Caco-2 (cell line): ENCODE data around the gene SRXN1. TPM values are rescaled to one million over a fixed set of nuclear protein-coding genes. Genes with fewer than 3 reads are reported as not detected.

Source experiments
- BruUV-seq: library from RNA; stranded (reverse); fragments of 400-500 nt; replicated peaks from 2 replicates; lab custom pipeline; 2021; lab: Mats Ljungman, UMichigan
- CTCF ChIA-PET: fragments of 300-600 bp; sonication (Branson Sonifier 250); formaldehyde crosslinking; loops from one replicate; lab custom pipeline; 2022; ENCODE audit warnings: antibody characterized with exemption; lab: Charles Lee
- POLR2A ChIA-PET: fragments of 300-600 bp; sonication (Branson Sonifier 250); formaldehyde crosslinking; loops from one replicate; lab custom pipeline; 2022; ENCODE audit warnings: antibody characterized with exemption; lab: Charles Lee
- DNase-seq, 2 experiments: peaks; one replicate each; pipeline versions ENCODE4 v3.0.0 to v3.0.0-alpha.2; 2020 to 2022
- H3K27me3 ChIP-seq: replicated peaks from 2 replicates; pipeline ENCODE4 v1.6.0; 2011; ENCODE audit warnings: low read length; ENCODE audit not compliant: control insufficient read depth, insufficient read depth
- H3K36me3 ChIP-seq: 2 replicates; pipeline ENCODE4 v1.5.1; 2011; ENCODE audit warnings: low read length; ENCODE audit not compliant: control insufficient read depth, insufficient read depth
- H3K4me1 ChIP-seq: fragments of 250-450 bp; sonication (Bioruptor Pico); 2 replicates; pipeline ENCODE4 v1.5.1; 2020; ENCODE audit warnings: mild to moderate bottlenecking
- H3K4me3 ChIP-seq: 2 replicates; pipeline ENCODE4 v1.5.1; 2011; ENCODE audit warnings: low read depth, mild to moderate bottlenecking, control low read depth, low read length
- H3K9me3 ChIP-seq: fragments of 250-450 bp; sonication (Bioruptor Pico); 2 replicates; pipeline ENCODE4 v1.5.1; 2020; ENCODE audit warnings: mild to moderate bottlenecking, moderate library complexity
- H3K27ac Mint-ChIP-seq: one replicate; pipeline ENCODE4 v1.8.0; 2022; ENCODE audit warnings: mixed read lengths; ENCODE audit not compliant: unreplicated experiment
- H3K27me3 Mint-ChIP-seq: one replicate; pipeline ENCODE4 v1.8.0; 2022; ENCODE audit warnings: mixed read lengths; ENCODE audit not compliant: insufficient read depth, unreplicated experiment
- H3K36me3 Mint-ChIP-seq: one replicate; pipeline ENCODE4 v1.8.0; 2022; ENCODE audit warnings: mild to moderate bottlenecking, mixed read lengths; ENCODE audit not compliant: insufficient read depth, unreplicated experiment
- H3K4me1 Mint-ChIP-seq: one replicate; pipeline ENCODE4 v1.8.0; 2022; ENCODE audit warnings: low read depth, mixed read lengths; ENCODE audit not compliant: unreplicated experiment
- H3K4me3 Mint-ChIP-seq: one replicate; pipeline ENCODE4 v1.8.0; 2022; ENCODE audit warnings: mild to moderate bottlenecking, moderate library complexity, mixed read lengths; ENCODE audit not compliant: unreplicated experiment
- H3K9me3 Mint-ChIP-seq: one replicate; pipeline ENCODE4 v1.8.0; 2022; ENCODE audit warnings: mixed read lengths; ENCODE audit not compliant: unreplicated experiment
- intact Hi-C: fragments of 100-400 bp; cut with micrococcal nuclease; formaldehyde crosslinking; loops from one replicate; pipeline ENCODE4 v1.10.0; 2022; ENCODE audit not compliant: unreplicated experiment
- total RNA-seq: library from RNA; stranded (reverse); gene quantifications from 2 replicates; pipeline ENCODE4 v1.2.3, GENCODE V29; 2022
- TF ChIP-seq, protein P1 (sequence below), 2 experiments: fragments of 200-600 bp in 1 of 2; IDR thresholded peaks; 1 replicate in 1 of 2; 2 replicates in 1 of 2; pipeline versions ENCODE4 v1.5.1 to v1.8.0; 2011 to 2022; ENCODE audit warnings: antibody characterized with exemption in 1 of 2, control low read depth in 1 of 2, inconsistent platforms in 1 of 2, low read depth in 1 of 2, low read length in 1 of 2, mild to moderate bottlenecking in 1 of 2, moderate library complexity in 1 of 2; ENCODE audit not compliant: insufficient read depth in 1 of 2, severe bottlenecking in 1 of 2, unreplicated experiment in 1 of 2

The SRXN1 gene
- total RNA-seq, 1 experiment from 2014 or later = 33.7 TPM

DNA sequence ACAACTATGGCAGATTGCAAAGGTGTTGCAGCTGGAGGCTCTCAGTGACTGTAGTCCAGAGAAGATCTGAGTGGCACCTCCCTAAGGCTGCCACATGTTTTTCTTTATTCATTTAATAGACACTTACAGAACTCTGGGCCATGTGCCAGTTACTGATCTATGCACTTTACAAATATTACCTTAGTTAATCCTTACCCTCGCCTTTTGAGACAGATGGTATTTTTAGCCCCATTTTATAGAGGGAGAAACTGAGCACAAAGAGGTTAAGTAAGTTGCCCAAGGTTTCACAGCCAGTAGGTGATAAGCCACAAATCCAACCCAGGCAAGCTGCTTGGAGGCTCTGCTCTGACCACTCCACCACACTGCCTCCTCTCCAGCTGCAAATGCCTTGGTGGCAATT is 29.1 kb upstream of the SRXN1 start:
- intact Hi-C loops = no loop called here
- ChIA-PET CTCF (no interaction called here), POLR2A (no interaction called here)
- Mint-ChIP-seq H3K9me3 (no peaks in the 10 kb centered on the region), H3K27ac (no peak overlapping the region), H3K36me3 (no peaks in the 10 kb centered on the region), H3K27me3 (peaks cover 11% of the 10 kb centered on the region), H3K4me1 (no peaks in the 10 kb centered on the region), H3K4me3 (no peak overlapping the region)
- TF ChIP-seq, protein P1, sequence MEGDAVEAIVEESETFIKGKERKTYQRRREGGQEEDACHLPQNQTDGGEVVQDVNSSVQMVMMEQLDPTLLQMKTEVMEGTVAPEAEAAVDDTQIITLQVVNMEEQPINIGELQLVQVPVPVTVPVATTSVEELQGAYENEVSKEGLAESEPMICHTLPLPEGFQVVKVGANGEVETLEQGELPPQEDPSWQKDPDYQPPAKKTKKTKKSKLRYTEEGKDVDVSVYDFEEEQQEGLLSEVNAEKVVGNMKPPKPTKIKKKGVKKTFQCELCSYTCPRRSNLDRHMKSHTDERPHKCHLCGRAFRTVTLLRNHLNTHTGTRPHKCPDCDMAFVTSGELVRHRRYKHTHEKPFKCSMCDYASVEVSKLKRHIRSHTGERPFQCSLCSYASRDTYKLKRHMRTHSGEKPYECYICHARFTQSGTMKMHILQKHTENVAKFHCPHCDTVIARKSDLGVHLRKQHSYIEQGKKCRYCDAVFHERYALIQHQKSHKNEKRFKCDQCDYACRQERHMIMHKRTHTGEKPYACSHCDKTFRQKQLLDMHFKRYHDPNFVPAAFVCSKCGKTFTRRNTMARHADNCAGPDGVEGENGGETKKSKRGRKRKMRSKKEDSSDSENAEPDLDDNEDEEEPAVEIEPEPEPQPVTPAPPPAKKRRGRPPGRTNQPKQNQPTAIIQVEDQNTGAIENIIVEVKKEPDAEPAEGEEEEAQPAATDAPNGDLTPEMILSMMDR (IDR thresholded peaks at IDR 0.05; ENCODE audit: insufficient read depth in 1 of 2, low read depth in 1 of 2, low read length in 1 of 2, severe bottlenecking in 1 of 2, unreplicated experiment in 1 of 2) = no peak
- no peak overlapping the region for H3K4me3 ChIP-seq
- no peaks in the 10 kb centered on the region for H3K36me3 ChIP-seq
- H3K4me1 ChIP-seq = no peaks in the 10 kb centered on the region
- H3K27me3 ChIP-seq = no peaks in the 10 kb centered on the region; the same call in 1 of the 2 replicates
- DNase-seq = no peak
- no TSS peak for BruUV-seq
- H3K9me3 ChIP-seq = no peaks in the 10 kb centered on the region

DNA sequence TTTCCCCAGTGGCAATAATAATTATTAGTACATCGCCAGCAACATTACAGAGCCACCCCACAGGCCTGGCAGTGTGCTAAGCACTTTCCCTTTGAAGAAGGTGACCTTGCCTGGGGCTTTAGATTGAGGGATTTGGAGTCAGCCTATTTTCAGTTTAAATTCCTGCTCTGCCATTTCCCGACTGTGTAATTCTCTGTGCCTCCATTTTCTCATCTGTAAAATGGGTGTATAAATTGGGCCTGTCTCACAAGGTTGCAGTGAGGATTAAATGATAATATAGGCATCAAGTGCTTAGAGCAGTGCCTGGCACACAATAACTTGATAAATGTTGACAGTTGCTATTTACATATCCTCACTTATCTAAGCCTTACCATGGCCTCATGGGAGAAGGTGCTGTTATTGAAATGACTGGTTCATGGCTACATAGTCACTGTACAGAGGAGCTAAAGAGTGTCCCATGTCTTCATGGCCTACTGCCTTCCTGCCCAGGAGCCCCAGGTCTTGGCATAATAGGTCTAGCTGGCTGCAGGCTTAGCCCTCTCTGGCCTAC is 27.7 kb upstream of the SRXN1 start:
- H3K4me1 Mint-ChIP-seq = peaks cover 6% of the 10 kb centered on the region
- Histone ChIP-seq H3K9me3 (no peaks in the 10 kb centered on the region), H3K27me3 (peaks cover 2% of the 10 kb centered on the region; the same call in 1 of the 2 replicates), H3K4me3 (no peak overlapping the region), H3K36me3 (no peaks in the 10 kb centered on the region), H3K4me1 (peaks cover 4% of the 10 kb centered on the region)
- ChIA-PET POLR2A (no interaction called here), CTCF (no interaction called here)
- intact Hi-C loops = no loop called here
- no peak overlapping the region for H3K27ac Mint-ChIP-seq
- TF ChIP-seq, protein P1 (IDR thresholded peaks at IDR 0.05; ENCODE audit: insufficient read depth in 1 of 2, low read depth in 1 of 2, low read length in 1 of 2, severe bottlenecking in 1 of 2, unreplicated experiment in 1 of 2) = no peak
- H3K4me3 Mint-ChIP-seq = no peak overlapping the region
- no TSS peak for BruUV-seq
- peaks cover 15% of the 10 kb centered on the region for H3K27me3 Mint-ChIP-seq
- no peaks in the 10 kb centered on the region for H3K36me3 Mint-ChIP-seq
- no peaks in the 10 kb centered on the region for H3K9me3 Mint-ChIP-seq
- no peak for DNase-seq

GRCh38 chr20:677957-678356 is 25.0 kb upstream of the SRXN1 start:
- peaks cover 3% of the 10 kb centered on the region; the same call in 1 of the 2 replicates for H3K27me3 ChIP-seq
- H3K27me3 Mint-ChIP-seq = peaks cover 24% of the 10 kb centered on the region
- DNase-seq = no peak

More at GRCh38 chr20:677957-678356, 25.0 kb upstream of the SRXN1 start:
- H3K4me3 Mint-ChIP-seq = no peak overlapping the region
- no peaks in the 10 kb centered on the region for H3K36me3 Mint-ChIP-seq
- H3K36me3 ChIP-seq = no peaks in the 10 kb centered on the region
- no peak overlapping the region for H3K27ac Mint-ChIP-seq
- H3K4me1 ChIP-seq = peaks cover 10% of the 10 kb centered on the region
- intact Hi-C loops = no loop called here
- no TSS peak for BruUV-seq
- no peak overlapping the region for H3K4me3 ChIP-seq
- no peaks in the 10 kb centered on the region for H3K9me3 ChIP-seq
- H3K4me1 Mint-ChIP-seq = peaks cover 7% of the 10 kb centered on the region
- no peaks in the 10 kb centered on the region for H3K9me3 Mint-ChIP-seq
- ChIA-PET POLR2A (no interaction called here), CTCF (no interaction called here)
- TF ChIP-seq, protein P1 (IDR thresholded peaks at IDR 0.05; ENCODE audit: insufficient read depth in 1 of 2, low read depth in 1 of 2, low read length in 1 of 2, severe bottlenecking in 1 of 2, unreplicated experiment in 1 of 2) = no peak
